Epithelial cell of esophagus (primary cell): ENCODE measurements around the gene BABAM2.

Source experiments
- DNase-seq: peaks from one replicate; pipeline ENCODE4 v3.0.0; 2010; ENCODE audit warnings: low read depth
- H3K4me3 ChIP-seq: 2 replicates; pipeline ENCODE4 v1.5.1; 2011; ENCODE audit warnings: mild to moderate bottlenecking, low read length, control low read depth
- CTCF ChIP-seq: IDR thresholded peaks from 2 replicates; pipeline ENCODE4 v1.5.1; 2011; ENCODE audit warnings: low read depth, mild to moderate bottlenecking, low read length, control low read depth, inconsistent platforms; ENCODE audit not compliant: insufficient read depth; ENCODE audit errors: missing control alignments

BABAM2 gene

GRCh38 chr2:28181801-28182200 lies 291.3 kb downstream of the BABAM2 start:
- no peak overlapping the region for H3K4me3 ChIP-seq
- TF ChIP-seq CTCF = no peak
- DNase-seq = no peak

GRCh38 chr2:28182348-28182747 lies 291.8 kb downstream of the BABAM2 start:
- DNase-seq = no peak
- no peak overlapping the region for H3K4me3 ChIP-seq
- no peak for TF ChIP-seq CTCF

- no peak for TF ChIP-seq CTCF
- no peak overlapping the region for H3K4me3 ChIP-seq
- DNase-seq = peak; percentile 91
Measured at GRCh38 chr2:28185153-28185552, 294.6 kb downstream of the BABAM2 start.

GRCh38 chr2:28185891-28186290 lies 295.4 kb downstream of the BABAM2 start:
- no peak for TF ChIP-seq CTCF
- DNase-seq = peak; percentile 78
- no peak overlapping the region for H3K4me3 ChIP-seq

GRCh38 chr2:28187186-28187585 lies 296.7 kb downstream of the BABAM2 start:
- DNase-seq = no peak
- no peak overlapping the region for H3K4me3 ChIP-seq
- no peak for TF ChIP-seq CTCF

- DNase-seq = no peak
- no peak overlapping the region for H3K4me3 ChIP-seq
- TF ChIP-seq CTCF = no peak
Measured at GRCh38 chr2:28188436-28188835, 297.9 kb downstream of the BABAM2 start.

GRCh38 chr2:28193630-28194403 lies 303.3 kb downstream of the BABAM2 start:
- no peak for TF ChIP-seq CTCF
- H3K4me3 ChIP-seq = no peak overlapping the region
- DNase-seq = peak; percentile 65
